Measurements from ENCODE around the gene ARPC1A. TPM values are rescaled to one million over a fixed set of nuclear protein-coding genes. Genes with fewer than 3 reads are reported as not detected.
"Not testable (repeated sequence)": the region's sequence is repeated elsewhere in the genome, so short reads cannot be mapped to it uniquely, and the experiment has no call there.

ARPC1A gene
- total RNA-seq, 2 donors from 2014 or later: 108 to 117 TPM

- Histone ChIP-seq H3K27me3 (no peaks in the 10 kb centered on the region), H3K36me3 (no peaks in the 10 kb centered on the region), H3K9me3 (no peaks in the 10 kb centered on the region), H3K27ac (peak overlapping the region in 1 of 2 donors; percentile 91), H3K4me1 (peaks cover 0 to 40% of the 10 kb centered on the region in 2 donors), H3K4me3 (peak overlapping the region; percentile 96 to 100)
- DNase-seq (ENCODE audit: low spot score): no peak
- no peak for TF ChIP-seq CTCF (IDR thresholded peaks at IDR 0.05)
Observed at GRCh38 chr7:99325001-99325493, 651 bp upstream of the ARPC1A start.

DNA sequence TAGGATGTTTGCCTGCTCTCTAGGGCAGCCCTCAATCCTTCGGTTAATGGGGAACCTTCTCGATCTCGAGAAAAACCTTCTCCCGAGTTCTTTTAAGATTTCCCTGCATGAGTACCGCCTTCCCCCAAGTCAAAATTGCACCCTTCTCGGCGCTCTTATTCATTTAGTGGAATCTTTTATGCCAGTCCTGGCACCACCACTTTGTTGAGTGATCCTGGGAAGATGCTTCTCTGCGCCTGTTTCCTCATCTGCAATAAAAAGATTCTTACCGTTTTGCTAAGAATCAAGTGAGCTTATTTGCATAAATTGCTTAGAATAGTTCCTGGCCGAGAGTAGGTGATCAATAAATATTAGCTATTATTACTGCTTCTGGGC lies 697 bp downstream of the ARPC1A start:
- H3K9me3 ChIP-seq: no peaks in the 10 kb centered on the region

DNA sequence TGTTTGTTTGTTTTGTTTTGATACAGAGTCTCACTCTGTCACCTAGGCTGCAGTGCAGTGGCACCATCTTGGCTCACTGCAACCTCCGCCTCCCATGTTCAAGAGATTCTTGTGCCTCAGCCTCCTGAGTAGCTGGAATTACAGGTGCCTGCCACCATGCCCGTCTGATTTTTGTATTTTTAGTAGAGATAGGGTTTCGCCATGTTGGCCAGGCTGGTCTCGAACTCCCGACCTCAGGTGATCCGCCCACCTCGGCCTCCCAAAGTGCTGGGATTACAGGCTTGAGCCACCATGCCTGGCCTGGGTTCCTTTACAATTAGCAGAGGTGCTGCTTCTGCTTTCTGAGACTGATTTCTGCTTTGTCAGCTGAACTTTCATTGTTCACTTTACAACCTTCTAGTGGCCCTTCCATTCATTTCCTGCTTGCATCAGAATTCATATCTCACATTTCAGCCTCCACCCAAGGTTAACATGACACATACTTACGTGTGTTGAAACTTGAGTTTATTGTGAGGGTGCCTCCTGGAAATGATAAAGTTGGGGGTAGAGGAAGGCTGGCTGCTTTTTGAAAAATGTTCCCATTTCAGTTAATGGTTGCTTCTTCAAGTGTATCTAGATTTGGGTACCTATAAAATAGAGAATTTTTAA lies 4.7 kb downstream of the ARPC1A start:
- not testable (repeated sequence) for H3K4me3 ChIP-seq; H3K9me3 ChIP-seq; DNase-seq (ENCODE audit: low spot score); H3K27me3 ChIP-seq
- Histone ChIP-seq H3K27ac (peak overlapping the region; percentile 22 to 59), H3K4me1 (peaks cover 0 to 40% of the 10 kb centered on the region in 2 donors), H3K36me3 (peaks cover 21% of the 10 kb centered on the region)

More for the DNA sequence above, 697 bp downstream of the ARPC1A start:
- no peak for DNase-seq (ENCODE audit: low spot score)
- H3K4me3 ChIP-seq: peak overlapping the region; percentile 96 to 100
- H3K36me3 ChIP-seq: no peaks in the 10 kb centered on the region
- peak overlapping the region; percentile 91 to 93 for H3K27ac ChIP-seq
- peaks cover 0 to 49% of the 10 kb centered on the region in 2 donors for H3K4me1 ChIP-seq
- no peak for TF ChIP-seq CTCF (IDR thresholded peaks at IDR 0.05)
- H3K27me3 ChIP-seq: no peaks in the 10 kb centered on the region

DNA sequence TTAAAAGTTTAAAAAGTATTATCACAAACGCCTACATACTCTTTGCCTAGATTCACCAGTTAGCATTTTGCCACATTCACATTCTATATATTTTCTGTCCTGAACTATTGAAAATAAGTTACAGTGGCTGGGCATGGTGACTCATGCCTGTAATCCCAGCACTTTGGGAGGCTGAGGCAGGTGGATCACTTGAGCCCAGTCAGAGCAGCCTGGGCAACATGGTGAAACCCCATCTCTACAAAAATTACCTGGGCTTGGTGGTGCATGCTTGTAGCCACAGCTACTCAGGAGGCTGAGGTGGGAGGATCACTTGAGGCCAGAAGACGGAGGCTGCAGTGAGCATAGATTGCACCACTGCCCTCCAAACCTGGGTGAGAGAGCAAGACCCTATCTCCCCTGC lies 5.3 kb downstream of the ARPC1A start:
- peaks cover 0 to 40% of the 10 kb centered on the region in 2 donors for H3K4me1 ChIP-seq
- H3K36me3 ChIP-seq: peaks cover 26% of the 10 kb centered on the region

GRCh38 chr7:99339595-99339994 lies 13.9 kb downstream of the ARPC1A start:
- no peak for TF ChIP-seq CTCF (IDR thresholded peaks at IDR 0.05)
- Histone ChIP-seq H3K36me3 (peaks cover 78% of the 10 kb centered on the region), H3K27me3 (no peaks in the 10 kb centered on the region), H3K4me1 (no peaks in the 10 kb centered on the region), H3K9me3 (no peaks in the 10 kb centered on the region), H3K4me3 (no peak overlapping the region), H3K27ac (no peak overlapping the region)
- DNase-seq (ENCODE audit: low spot score): no peak

More for the DNA sequence above, 5.3 kb downstream of the ARPC1A start:
- peak overlapping the region in 1 of 2 donors; percentile 22 for H3K27ac ChIP-seq
- H3K27me3 ChIP-seq: no peaks in the 10 kb centered on the region
- no peaks in the 10 kb centered on the region for H3K9me3 ChIP-seq
- no peak for DNase-seq (ENCODE audit: low spot score)
- H3K4me3 ChIP-seq: no peak overlapping the region
- no peak for TF ChIP-seq CTCF (IDR thresholded peaks at IDR 0.05)

DNA sequence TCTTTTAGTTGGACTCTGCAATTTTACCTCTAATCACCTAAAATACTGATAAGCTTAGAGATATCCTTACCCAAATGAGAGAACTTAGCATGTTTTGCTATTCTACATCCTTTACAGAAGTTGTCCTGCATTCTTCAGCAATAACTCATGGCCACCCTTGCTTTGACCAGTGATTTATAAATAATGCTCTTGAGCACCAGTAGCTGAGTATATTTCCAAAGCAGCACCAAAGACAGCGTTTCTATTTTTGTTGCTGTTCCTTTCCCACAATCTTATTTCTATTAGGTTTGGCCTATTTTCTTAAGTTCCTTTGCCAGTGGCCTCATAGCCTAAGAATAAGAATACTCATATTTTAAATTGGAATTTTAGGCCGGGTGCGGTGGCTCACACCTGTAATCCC lies 15.0 kb downstream of the ARPC1A start:
- Histone ChIP-seq H3K27me3 (no peaks in the 10 kb centered on the region), H3K27ac (no peak overlapping the region), H3K36me3 (peaks cover 77% of the 10 kb centered on the region), H3K9me3 (no peaks in the 10 kb centered on the region), H3K4me1 (no peaks in the 10 kb centered on the region), H3K4me3 (no peak overlapping the region)
- no peak for TF ChIP-seq CTCF (IDR thresholded peaks at IDR 0.05)
- DNase-seq (ENCODE audit: low spot score): no peak

All from right atrium auricular region (tissue), 2 donors.